ENCODE data around the gene LRRC36. TPM values are rescaled to one million over a fixed set of nuclear protein-coding genes. Genes with fewer than 3 reads are reported as not detected.
A peak's percentile ranks its signal among the peaks of the same experiment; 100 is the strongest.

LRRC36 gene
- total and polyA plus RNA-seq, 2 of the 13 experiments (the other 11 are each of a cell fraction or from before 2014, with no cell fraction given) = 0.12 to 0.15 TPM

DNA sequence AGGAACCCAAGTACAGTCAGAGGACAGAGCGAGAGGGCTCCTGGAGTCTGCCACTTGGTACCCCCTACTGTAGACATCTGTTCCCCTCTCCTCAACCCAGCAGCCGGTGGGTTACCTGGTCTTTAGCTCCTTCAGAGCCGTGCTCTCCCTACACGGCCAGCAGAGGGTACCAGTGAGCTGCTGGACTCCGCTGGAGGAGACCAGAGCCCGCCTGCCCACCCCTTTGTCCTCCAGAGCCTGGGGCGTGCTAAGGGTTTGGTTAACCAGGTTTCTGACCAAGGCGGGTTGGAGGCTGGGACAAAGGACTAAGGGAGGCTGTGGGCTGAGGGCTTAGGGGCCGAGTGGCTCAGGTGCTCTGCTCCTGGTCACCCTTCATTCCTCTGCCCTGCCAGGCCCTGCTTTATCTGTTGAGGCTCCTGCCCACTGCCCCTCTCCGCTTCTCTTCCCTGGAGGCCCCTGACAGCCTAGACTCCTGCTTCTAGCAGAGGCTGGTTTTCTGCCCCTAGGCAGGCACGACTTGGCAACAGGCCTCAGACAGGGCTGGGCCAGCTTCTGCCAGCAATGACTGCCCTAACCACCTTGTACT, 101.6 kb downstream of the LRRC36 start (continued):
- no peak for TF ChIP-seq ZNF670 (CRISPR knock-in tag; IDR thresholded peaks at IDR 0.05; ENCODE audit: borderline replicate concordance)
- peak; percentile 51 for TF ChIP-seq GABPB1 (CRISPR knock-in tag; IDR thresholded peaks at IDR 0.05)
- TF ChIP-seq HNF4A (CRISPR knock-in tag; IDR thresholded peaks at IDR 0.05) = no peak
- TF ChIP-seq CHD4 (IDR thresholded peaks at IDR 0.05; ENCODE audit: borderline replicate concordance, low read length) = no peak
- no peak for TF ChIP-seq ZNF251 (CRISPR knock-in tag; IDR thresholded peaks at IDR 0.05)
- TF ChIP-seq, protein P1, sequence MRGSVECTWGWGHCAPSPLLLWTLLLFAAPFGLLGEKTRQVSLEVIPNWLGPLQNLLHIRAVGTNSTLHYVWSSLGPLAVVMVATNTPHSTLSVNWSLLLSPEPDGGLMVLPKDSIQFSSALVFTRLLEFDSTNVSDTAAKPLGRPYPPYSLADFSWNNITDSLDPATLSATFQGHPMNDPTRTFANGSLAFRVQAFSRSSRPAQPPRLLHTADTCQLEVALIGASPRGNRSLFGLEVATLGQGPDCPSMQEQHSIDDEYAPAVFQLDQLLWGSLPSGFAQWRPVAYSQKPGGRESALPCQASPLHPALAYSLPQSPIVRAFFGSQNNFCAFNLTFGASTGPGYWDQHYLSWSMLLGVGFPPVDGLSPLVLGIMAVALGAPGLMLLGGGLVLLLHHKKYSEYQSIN (CRISPR knock-in tag; IDR thresholded peaks at IDR 0.05; ENCODE audit: borderline replicate concordance) = no peak
- TF ChIP-seq HOXD1 (CRISPR knock-in tag; IDR thresholded peaks at IDR 0.05) = no peak
- no peak for TF ChIP-seq ZNF619 (CRISPR knock-in tag; IDR thresholded peaks at IDR 0.05)
- TF ChIP-seq DNMT1 (CRISPR knock-in tag; IDR thresholded peaks at IDR 0.05) = no peak; the same call in 1 of the 2 replicates
- TF ChIP-seq, protein P2, sequence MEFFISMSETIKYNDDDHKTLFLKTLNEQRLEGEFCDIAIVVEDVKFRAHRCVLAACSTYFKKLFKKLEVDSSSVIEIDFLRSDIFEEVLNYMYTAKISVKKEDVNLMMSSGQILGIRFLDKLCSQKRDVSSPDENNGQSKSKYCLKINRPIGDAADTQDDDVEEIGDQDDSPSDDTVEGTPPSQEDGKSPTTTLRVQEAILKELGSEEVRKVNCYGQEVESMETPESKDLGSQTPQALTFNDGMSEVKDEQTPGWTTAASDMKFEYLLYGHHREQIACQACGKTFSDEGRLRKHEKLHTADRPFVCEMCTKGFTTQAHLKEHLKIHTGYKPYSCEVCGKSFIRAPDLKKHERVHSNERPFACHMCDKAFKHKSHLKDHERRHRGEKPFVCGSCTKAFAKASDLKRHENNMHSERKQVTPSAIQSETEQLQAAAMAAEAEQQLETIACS (CRISPR knock-in tag; IDR thresholded peaks at IDR 0.05) = no peak
- no peak for TF ChIP-seq PAWR (CRISPR knock-in tag; IDR thresholded peaks at IDR 0.05; ENCODE audit: borderline replicate concordance)
- no peak for TF ChIP-seq ZNF431 (CRISPR knock-in tag; IDR thresholded peaks at IDR 0.05; ENCODE audit: borderline replicate concordance, low read depth)
- TF ChIP-seq ZNF614 (CRISPR knock-in tag; IDR thresholded peaks at IDR 0.05; ENCODE audit: borderline replicate concordance) = peak; percentile 39; the same call in 1 of the 2 replicates
- TF ChIP-seq ZNF350 (CRISPR knock-in tag; IDR thresholded peaks at IDR 0.05; ENCODE audit: borderline replicate concordance, low read depth) = peak; percentile 60; the same call in 1 of the 2 replicates
- TF ChIP-seq, protein P3, sequence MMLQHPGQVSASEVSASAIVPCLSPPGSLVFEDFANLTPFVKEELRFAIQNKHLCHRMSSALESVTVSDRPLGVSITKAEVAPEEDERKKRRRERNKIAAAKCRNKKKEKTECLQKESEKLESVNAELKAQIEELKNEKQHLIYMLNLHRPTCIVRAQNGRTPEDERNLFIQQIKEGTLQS (CRISPR knock-in tag; IDR thresholded peaks at IDR 0.05) = no peak
- TF ChIP-seq WIZ (CRISPR knock-in tag; IDR thresholded peaks at IDR 0.05) = no peak
- no peak for TF ChIP-seq JUNB (CRISPR knock-in tag; IDR thresholded peaks at IDR 0.05; ENCODE audit: borderline replicate concordance)
- TF ChIP-seq, protein P4, sequence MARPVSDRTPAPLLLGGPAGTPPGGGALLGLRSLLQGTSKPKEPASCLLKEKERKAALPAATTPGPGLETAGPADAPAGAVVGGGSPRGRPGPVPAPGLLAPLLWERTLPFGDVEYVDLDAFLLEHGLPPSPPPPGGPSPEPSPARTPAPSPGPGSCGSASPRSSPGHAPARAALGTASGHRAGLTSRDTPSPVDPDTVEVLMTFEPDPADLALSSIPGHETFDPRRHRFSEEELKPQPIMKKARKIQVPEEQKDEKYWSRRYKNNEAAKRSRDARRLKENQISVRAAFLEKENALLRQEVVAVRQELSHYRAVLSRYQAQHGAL (CRISPR knock-in tag; IDR thresholded peaks at IDR 0.05; ENCODE audit: not compliant biosample characterization) = no peak
- TF ChIP-seq ZSCAN21 (CRISPR knock-in tag; IDR thresholded peaks at IDR 0.05; ENCODE audit: borderline replicate concordance) = 0 out of 2 replicates have a peak, but pooled peaks have one; percentile 7
- TF ChIP-seq, protein P5, sequence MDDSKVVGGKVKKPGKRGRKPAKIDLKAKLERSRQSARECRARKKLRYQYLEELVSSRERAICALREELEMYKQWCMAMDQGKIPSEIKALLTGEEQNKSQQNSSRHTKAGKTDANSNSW (CRISPR knock-in tag; IDR thresholded peaks at IDR 0.05; ENCODE audit: borderline replicate concordance) = 0 out of 2 replicates have a peak, but pooled peaks have one; percentile 68
- TF ChIP-seq ZNF121 (CRISPR knock-in tag; IDR thresholded peaks at IDR 0.05) = 0 out of 2 replicates have a peak, but pooled peaks have one; percentile 7
- TF ChIP-seq, protein P6, sequence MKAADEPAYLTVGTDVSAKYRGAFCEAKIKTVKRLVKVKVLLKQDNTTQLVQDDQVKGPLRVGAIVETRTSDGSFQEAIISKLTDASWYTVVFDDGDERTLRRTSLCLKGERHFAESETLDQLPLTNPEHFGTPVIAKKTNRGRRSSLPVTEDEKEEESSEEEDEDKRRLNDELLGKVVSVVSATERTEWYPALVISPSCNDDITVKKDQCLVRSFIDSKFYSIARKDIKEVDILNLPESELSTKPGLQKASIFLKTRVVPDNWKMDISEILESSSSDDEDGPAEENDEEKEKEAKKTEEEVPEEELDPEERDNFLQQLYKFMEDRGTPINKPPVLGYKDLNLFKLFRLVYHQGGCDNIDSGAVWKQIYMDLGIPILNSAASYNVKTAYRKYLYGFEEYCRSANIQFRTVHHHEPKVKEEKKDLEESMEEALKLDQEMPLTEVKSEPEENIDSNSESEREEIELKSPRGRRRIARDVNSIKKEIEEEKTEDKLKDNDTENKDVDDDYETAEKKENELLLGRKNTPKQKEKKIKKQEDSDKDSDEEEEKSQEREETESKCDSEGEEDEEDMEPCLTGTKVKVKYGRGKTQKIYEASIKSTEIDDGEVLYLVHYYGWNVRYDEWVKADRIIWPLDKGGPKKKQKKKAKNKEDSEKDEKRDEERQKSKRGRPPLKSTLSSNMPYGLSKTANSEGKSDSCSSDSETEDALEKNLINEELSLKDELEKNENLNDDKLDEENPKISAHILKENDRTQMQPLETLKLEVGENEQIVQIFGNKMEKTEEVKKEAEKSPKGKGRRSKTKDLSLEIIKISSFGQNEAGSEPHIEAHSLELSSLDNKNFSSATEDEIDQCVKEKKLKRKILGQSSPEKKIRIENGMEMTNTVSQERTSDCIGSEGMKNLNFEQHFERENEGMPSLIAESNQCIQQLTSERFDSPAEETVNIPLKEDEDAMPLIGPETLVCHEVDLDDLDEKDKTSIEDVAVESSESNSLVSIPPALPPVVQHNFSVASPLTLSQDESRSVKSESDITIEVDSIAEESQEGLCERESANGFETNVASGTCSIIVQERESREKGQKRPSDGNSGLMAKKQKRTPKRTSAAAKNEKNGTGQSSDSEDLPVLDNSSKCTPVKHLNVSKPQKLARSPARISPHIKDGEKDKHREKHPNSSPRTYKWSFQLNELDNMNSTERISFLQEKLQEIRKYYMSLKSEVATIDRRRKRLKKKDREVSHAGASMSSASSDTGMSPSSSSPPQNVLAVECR (CRISPR knock-in tag; IDR thresholded peaks at IDR 0.05; ENCODE audit: borderline replicate concordance) = peak; percentile 47; the same call in 1 of the 2 replicates
